SK-N-MC (cell line): ENCODE results near the gene CBFB.
"Not testable (repeated sequence)": the region's sequence is repeated elsewhere in the genome, so short reads cannot be mapped to it uniquely, and the experiment has no call there.

Source experiments
- DNase-seq: peaks from one replicate; pipeline ENCODE4 v3.0.0-alpha.2; 2011; ENCODE audit warnings: low read depth, low spot score
- H3K27ac ChIP-seq: fragments of 200-600 bp; sonication (generic); 2 replicates; pipeline ENCODE4 v1.5.1; 2016; ENCODE audit warnings: mixed run types
- H3K36me3 ChIP-seq: fragments of 200-600 bp; sonication (generic); 2 replicates; pipeline ENCODE4 v1.6.1; 2017; ENCODE audit warnings: antibody characterized with exemption, low read length, mixed read lengths; ENCODE audit not compliant: insufficient read depth
- H3K4me3 ChIP-seq: fragments of 200-600 bp; sonication (generic); 2 replicates; pipeline ENCODE4 v1.5.1; 2016
- H3K9ac ChIP-seq: fragments of 200-600 bp; sonication (generic); 2 replicates; pipeline ENCODE4 v1.8.0; 2017; ENCODE audit warnings: mixed run types, mixed read lengths; ENCODE audit not compliant: insufficient read length
- H3K9me3 ChIP-seq: fragments of 200-600 bp; sonication (generic); 2 replicates; pipeline ENCODE4 v1.6.1; 2017; ENCODE audit warnings: low read depth, mild to moderate bottlenecking, antibody characterized with exemption, low read length, moderate library complexity, mixed read lengths
- EZH2 ChIP-seq: fragments of 200-600 bp; sonication (generic); IDR thresholded peaks from one replicate; pipeline ENCODE4 v1.6.1; 2017; ENCODE audit warnings: antibody characterized with exemption
- FOXP2 ChIP-seq: optimal IDR thresholded peaks from 2 replicates; pipeline ENCODE3; 2011; ENCODE audit warnings: mild to moderate bottlenecking, moderate library complexity; ENCODE audit not compliant: insufficient read depth; ENCODE audit errors: extremely low read length, control extremely low read depth
- POLR2AphosphoS5 ChIP-seq: IDR thresholded peaks from 2 replicates; pipeline ENCODE4 v1.6.1; 2012; ENCODE audit warnings: mild to moderate bottlenecking, low read depth, low read length, borderline replicate concordance

The CBFB gene

GRCh38 chr16:67111951-67112444, 83.0 kb downstream of the CBFB start:
- DNase-seq = no peak
- Histone ChIP-seq H3K4me3 (no peak overlapping the region), H3K9me3 (no peaks in the 10 kb centered on the region), H3K36me3 (no peaks in the 10 kb centered on the region), H3K9ac (no peak overlapping the region), H3K27ac (no peak overlapping the region)
- TF ChIP-seq POLR2AphosphoS5 (no peak), EZH2 (no peak), FOXP2 (no peak)

DNA sequence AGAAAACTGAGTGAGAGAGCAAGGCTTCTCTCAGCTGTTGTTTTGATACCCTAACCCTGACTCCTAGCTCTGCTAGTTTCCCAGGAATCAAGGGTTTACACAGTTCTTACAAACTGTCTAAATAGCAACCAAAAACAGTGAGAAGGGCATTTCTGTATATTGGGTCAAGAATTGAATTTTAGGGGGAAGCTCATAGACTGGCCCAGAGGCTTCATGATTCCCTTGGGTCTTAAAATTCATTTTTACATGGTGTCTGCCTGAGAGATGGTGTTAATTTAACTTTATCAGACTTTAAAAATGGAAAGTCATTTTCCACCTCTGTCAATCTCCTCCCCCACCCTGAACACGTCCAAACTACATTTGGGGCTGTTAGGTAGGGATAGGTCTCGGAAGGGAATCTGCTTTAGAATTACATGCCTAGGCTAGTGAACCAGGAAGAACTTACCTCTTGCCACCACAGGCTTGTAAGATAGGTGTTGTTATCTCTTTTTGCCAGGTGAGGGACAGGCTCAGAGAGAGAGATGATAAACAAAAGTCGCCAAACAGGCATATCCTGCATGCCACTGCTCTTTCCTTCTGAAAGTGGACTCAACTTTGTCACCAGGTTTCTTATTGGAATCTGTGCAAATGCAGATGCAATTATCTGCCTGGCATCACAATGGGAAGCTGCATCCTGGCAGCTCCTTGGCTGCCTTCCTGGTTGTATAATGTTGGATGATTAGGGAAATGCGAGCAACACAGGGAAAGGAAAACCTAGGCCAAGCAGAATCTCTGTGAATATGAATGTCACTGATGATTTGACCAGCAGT, 83.8 kb downstream of the CBFB start:
- TF ChIP-seq FOXP2 = no peak
- H3K9ac ChIP-seq = no peak overlapping the region
- H3K9me3 ChIP-seq = no peaks in the 10 kb centered on the region
- no peaks in the 10 kb centered on the region for H3K36me3 ChIP-seq
- no peak overlapping the region for H3K4me3 ChIP-seq
- H3K27ac ChIP-seq = no peak overlapping the region
- DNase-seq = no peak

DNA sequence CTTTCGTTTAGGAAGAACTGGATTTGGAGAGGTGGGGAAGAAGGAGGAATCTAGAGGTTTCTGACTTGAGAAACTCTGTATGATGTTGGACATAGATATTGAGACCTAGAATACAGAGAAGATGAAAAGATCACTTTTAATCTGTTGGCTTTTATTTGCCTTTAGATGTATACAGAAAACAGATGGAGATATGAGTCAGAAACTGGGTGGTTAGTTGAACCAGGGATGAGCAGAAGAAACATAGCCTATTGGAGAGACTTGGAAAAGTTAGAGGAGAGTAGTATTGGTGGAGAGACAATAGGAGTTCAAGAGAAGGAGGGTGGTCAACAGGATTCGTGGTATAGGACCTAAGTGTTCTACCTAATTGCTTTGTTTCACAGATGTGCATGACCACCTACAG, 85.8 kb downstream of the CBFB start:
- Histone ChIP-seq H3K9ac (no peak overlapping the region), H3K4me3 (no peak overlapping the region), H3K9me3 (no peaks in the 10 kb centered on the region), H3K36me3 (no peaks in the 10 kb centered on the region), H3K27ac (no peak overlapping the region)
- DNase-seq = no peak
- TF ChIP-seq FOXP2 (no peak), EZH2 (no peak), POLR2AphosphoS5 (no peak)

- TF ChIP-seq FOXP2 = no peak
- TF ChIP-seq POLR2AphosphoS5 = no peak
- no peak for TF ChIP-seq EZH2
- H3K27ac ChIP-seq = no peak overlapping the region
- H3K36me3 ChIP-seq = no peaks in the 10 kb centered on the region
- DNase-seq = no peak
- H3K9me3 ChIP-seq = no peaks in the 10 kb centered on the region
- H3K4me3 ChIP-seq = no peak overlapping the region
- no peak overlapping the region for H3K9ac ChIP-seq
Measured at GRCh38 chr16:67115639-67116038, 86.7 kb downstream of the CBFB start.

DNA sequence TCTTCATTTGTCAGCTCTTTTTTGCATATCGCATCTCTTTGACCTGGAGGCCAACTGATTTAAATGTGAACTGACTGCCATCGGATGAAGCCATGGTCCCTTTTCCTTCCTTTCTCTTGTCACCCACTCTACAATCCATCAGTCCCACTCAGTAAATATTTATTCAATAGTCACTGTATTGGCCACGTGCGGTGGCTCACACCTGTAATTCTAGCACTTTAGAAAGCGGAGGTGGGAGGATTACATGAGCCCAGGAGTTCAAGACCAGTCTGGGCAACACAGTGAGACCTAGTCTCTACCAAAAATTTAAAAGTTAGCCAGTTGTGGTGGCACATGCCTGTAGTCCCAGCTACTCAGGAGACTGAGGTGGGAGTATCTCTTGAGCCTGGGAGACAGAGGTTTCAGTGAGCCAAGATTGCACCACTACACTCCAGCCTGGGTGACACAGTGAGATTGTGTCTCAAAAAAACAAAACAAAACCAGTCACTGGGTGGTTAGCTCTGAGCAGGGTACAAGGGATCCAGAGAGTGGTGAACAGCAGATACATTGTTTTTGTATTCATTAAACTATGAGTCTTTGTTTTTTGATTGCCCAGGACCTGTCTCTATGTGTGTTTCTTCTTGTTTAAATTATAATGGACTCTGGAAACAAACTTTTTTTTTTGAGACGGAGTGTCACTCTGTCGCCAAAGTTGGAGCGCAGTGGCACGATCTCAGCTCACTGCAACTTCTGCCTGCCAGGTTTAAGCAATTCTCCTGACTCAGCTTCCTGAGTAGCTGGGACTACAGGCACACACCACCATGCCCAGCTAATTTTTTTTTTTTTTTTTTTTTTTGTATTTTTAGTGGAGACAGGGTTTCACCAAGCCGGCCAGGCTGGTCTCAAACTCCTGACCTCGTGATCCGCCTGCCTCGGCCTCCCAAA, 87.7 kb downstream of the CBFB start:
- no peak for DNase-seq
- Histone ChIP-seq H3K9me3 (no peaks in the 10 kb centered on the region), H3K9ac (no peak overlapping the region), H3K27ac (no peak overlapping the region), H3K36me3 (no peaks in the 10 kb centered on the region), H3K4me3 (no peak overlapping the region)
- no peak for TF ChIP-seq POLR2AphosphoS5
- no peak for TF ChIP-seq EZH2
- TF ChIP-seq FOXP2 = no peak

- H3K9me3 ChIP-seq = no peaks in the 10 kb centered on the region
- no peak overlapping the region for H3K27ac ChIP-seq
- no peak for DNase-seq
- TF ChIP-seq POLR2AphosphoS5 = no peak
- TF ChIP-seq FOXP2 = no peak
- TF ChIP-seq EZH2 = no peak
- H3K36me3 ChIP-seq = peaks cover 3% of the 10 kb centered on the region; the same call in 1 of the 2 replicates
- H3K9ac ChIP-seq = no peak overlapping the region
- H3K4me3 ChIP-seq = no peak overlapping the region
Measured at GRCh38 chr16:67117716-67118115, 88.8 kb downstream of the CBFB start.

GRCh38 chr16:67120025-67120424, 91.1 kb downstream of the CBFB start:
- Histone ChIP-seq H3K9me3 (no peaks in the 10 kb centered on the region), H3K4me3 (no peak overlapping the region), H3K27ac (no peak overlapping the region), H3K9ac (no peak overlapping the region), H3K36me3 (peaks cover 3% of the 10 kb centered on the region; the same call in 1 of the 2 replicates)
- no peak for TF ChIP-seq FOXP2
- TF ChIP-seq EZH2 = no peak
- TF ChIP-seq POLR2AphosphoS5 = no peak
- no peak for DNase-seq

GRCh38 chr16:67122799-67123198, 93.8 kb downstream of the CBFB start:
- not testable (repeated sequence) for H3K9me3 ChIP-seq, H3K27ac ChIP-seq, DNase-seq, H3K36me3 ChIP-seq, H3K9ac ChIP-seq, H3K4me3 ChIP-seq

GRCh38 chr16:67128417-67128816, 99.5 kb downstream of the CBFB start:
- Histone ChIP-seq H3K9me3 (no peaks in the 10 kb centered on the region), H3K27ac (no peak overlapping the region), H3K36me3 (peaks cover 8% of the 10 kb centered on the region; the same call in 1 of the 2 replicates), H3K9ac (no peak overlapping the region), H3K4me3 (no peak overlapping the region)
- DNase-seq = no peak
- TF ChIP-seq FOXP2 = no peak
- no peak for TF ChIP-seq EZH2
- TF ChIP-seq POLR2AphosphoS5 = no peak
